GM23338 (cell line): Measurements from ENCODE around the gene WARS2. TPM values are rescaled to one million over a fixed set of nuclear protein-coding genes. Genes with fewer than 3 reads are reported as not detected.

Experiments used
- ATAC-seq: fragments of 200-7000 bp; cut with Tn5 transposase; 3 replicates; pipeline ENCODE4 v1.9.1; 2020
- DNase-seq: peaks from one replicate; pipeline ENCODE4 v3.0.0-alpha.2; 2015; ENCODE audit warnings: low spot score
- H2AFZ ChIP-seq: fragments of 200-600 bp; sonication (generic); 2 replicates; pipeline ENCODE4 v1.8.0; 2016; ENCODE audit warnings: antibody characterized with exemption, mild to moderate bottlenecking, moderate library complexity
- H3F3A ChIP-seq: fragments of 200-600 bp; sonication (generic); replicated peaks from 2 replicates; pipeline ENCODE4 v1.8.0; 2017; ENCODE audit warnings: antibody characterized with exemption, mixed run types, low read depth
- H3K27ac ChIP-seq: fragments of 200-600 bp; sonication (generic); 2 replicates; pipeline ENCODE4 v1.6.1; 2016; ENCODE audit warnings: low read depth
- H3K27me3 ChIP-seq: fragments of 200-600 bp; sonication (generic); 2 replicates; pipeline ENCODE4 v1.8.0; 2016; ENCODE audit warnings: mild to moderate bottlenecking, mixed run types, moderate library complexity; ENCODE audit not compliant: insufficient read depth
- H3K36me3 ChIP-seq: fragments of 200-600 bp; sonication (generic); 2 replicates; pipeline ENCODE4 v1.8.0; 2016; ENCODE audit warnings: mild to moderate bottlenecking; ENCODE audit not compliant: insufficient read depth
- H3K4me1 ChIP-seq: fragments of 200-600 bp; sonication (generic); 2 replicates; pipeline ENCODE4 v1.8.0; 2016; ENCODE audit warnings: mild to moderate bottlenecking, moderate library complexity; ENCODE audit not compliant: insufficient read depth
- H3K4me2 ChIP-seq: fragments of 200-600 bp; sonication (generic); 2 replicates; pipeline ENCODE4 v1.7.1; 2017; ENCODE audit warnings: mixed run types
- H3K4me3 ChIP-seq: fragments of 200-600 bp; sonication (generic); 2 replicates; pipeline ENCODE4 v1.6.1; 2016; ENCODE audit warnings: mixed run types
- H3K79me2 ChIP-seq: fragments of 200-600 bp; sonication (generic); replicated peaks from 2 replicates; pipeline ENCODE4 v1.8.0; 2017; ENCODE audit warnings: mild to moderate bottlenecking; ENCODE audit not compliant: insufficient read depth
- H3K9me2 ChIP-seq: fragments of 200-600 bp; sonication (generic); 2 replicates; pipeline ENCODE4 v1.8.0; 2017; ENCODE audit not compliant: insufficient read depth
- H4K20me1 ChIP-seq: fragments of 200-600 bp; sonication (generic); replicated peaks from 2 replicates; pipeline ENCODE4 v1.8.0; 2017; ENCODE audit warnings: mild to moderate bottlenecking; ENCODE audit not compliant: insufficient read depth
- H3K27ac Mint-ChIP-seq: 2 replicates; pipeline ENCODE4 v1.8.0; 2020; ENCODE audit warnings: inconsistent platforms, mild to moderate bottlenecking, moderate library complexity, mixed read lengths
- H3K27me3 Mint-ChIP-seq: 3 replicates; pipeline ENCODE4 v1.8.0; 2022; ENCODE audit warnings: low read depth, mild to moderate bottlenecking, moderate library complexity, mixed read lengths, inconsistent platforms; ENCODE audit not compliant: insufficient read depth, poor library complexity
- H3K36me3 Mint-ChIP-seq: 3 replicates; pipeline ENCODE4 v1.8.0; 2021; ENCODE audit warnings: low read depth, mild to moderate bottlenecking, inconsistent platforms, moderate library complexity, mixed read lengths
- H3K4me1 Mint-ChIP-seq: 3 replicates; pipeline ENCODE4 v1.8.0; 2020; ENCODE audit warnings: mild to moderate bottlenecking, inconsistent platforms, mixed read lengths
- H3K4me3 Mint-ChIP-seq: 3 replicates; pipeline ENCODE4 v1.8.0; 2021; ENCODE audit warnings: moderate library complexity, mild to moderate bottlenecking, inconsistent platforms, mixed read lengths
- H3K9me3 Mint-ChIP-seq: 3 replicates; pipeline ENCODE4 v1.8.0; 2020; ENCODE audit warnings: moderate library complexity, mild to moderate bottlenecking, inconsistent platforms, mixed read lengths
- CREB1 ChIP-seq: fragments of 250-450 bp; sonication (Bioruptor Pico); IDR thresholded peaks from 2 replicates; pipeline ENCODE4 v1.5.0; 2020; ENCODE audit warnings: low read depth, mild to moderate bottlenecking, moderate library complexity
- EZH2 ChIP-seq: fragments of 200-600 bp; sonication (generic); IDR thresholded peaks from one replicate; pipeline ENCODE4 v1.8.0; 2017; ENCODE audit warnings: antibody characterized with exemption, mild to moderate bottlenecking, low read depth; ENCODE audit not compliant: unreplicated experiment
- EZH2phosphoT487 ChIP-seq: fragments of 200-600 bp; sonication (generic); IDR thresholded peaks from one replicate; pipeline ENCODE4 v1.8.1; 2018; ENCODE audit warnings: antibody characterized with exemption; ENCODE audit not compliant: unreplicated experiment
- JUNB ChIP-seq: IDR thresholded peaks from one replicate; pipeline ENCODE4 v1.6.1; 2016; ENCODE audit warnings: antibody characterized with exemption; ENCODE audit not compliant: unreplicated experiment
- NANOG ChIP-seq: IDR thresholded peaks from 2 replicates; pipeline ENCODE4 v1.6.1; 2016; ENCODE audit warnings: antibody characterized with exemption, borderline replicate concordance
- POLR2AphosphoS5 ChIP-seq: IDR thresholded peaks from 2 replicates; pipeline ENCODE4 v1.6.1; 2016; ENCODE audit warnings: antibody characterized with exemption, low read depth
- STAT1 ChIP-seq: IDR thresholded peaks from one replicate; pipeline ENCODE4 v1.6.1; 2016; ENCODE audit warnings: antibody characterized with exemption; ENCODE audit not compliant: unreplicated experiment
- ZNF114 ChIP-seq: fragments of 250-450 bp; sonication (Bioruptor Pico); IDR thresholded peaks from 2 replicates; pipeline ENCODE4 v1.5.0; 2020; ENCODE audit warnings: mild to moderate bottlenecking, moderate library complexity
- ZNF331 ChIP-seq: fragments of 250-450 bp; sonication (Bioruptor Pico); IDR thresholded peaks from 2 replicates; pipeline ENCODE4 v1.5.0; 2020; ENCODE audit warnings: low read depth, mild to moderate bottlenecking, moderate library complexity
- polyA plus RNA-seq: library from polyadenylated mRNA; unstranded; fragments of >200 nt; fragmentation: Nextera tagmentation; extraction: Ambion mirVana; gene quantifications from 2 replicates; pipeline ENCODE4 v1.2.1, GENCODE V29; 2016
- total RNA-seq: library from RNA; depleted of rRNA; stranded (reverse); fragments of >200 nt; shearing (Covaris generic); gene quantifications from 2 replicates; pipeline ENCODE4 v1.2.3, GENCODE V29; 2014
- TF ChIP-seq, protein P1 (sequence below): IDR thresholded peaks from one replicate; pipeline ENCODE4 v1.6.1; 2018; ENCODE audit warnings: antibody characterized with exemption; ENCODE audit not compliant: unreplicated experiment
- TF ChIP-seq, protein P2 (sequence below): IDR thresholded peaks from 2 replicates; pipeline ENCODE4 v1.6.1; 2016; ENCODE audit warnings: antibody characterized with exemption
- TF ChIP-seq, protein P3 (sequence below), 2 experiments: fragments of 200-600 bp in 1 of 2; sonication (generic) in 1 of 2; conservative IDR thresholded peaks; 2 replicates each; pipeline versions ENCODE4 v1.5.1 to v1.6.1; 2016 to 2017; ENCODE audit warnings: antibody characterized with exemption in 2 of 2, low read depth in 2 of 2, mild to moderate bottlenecking in 2 of 2, moderate library complexity in 1 of 2

Gene WARS2
- total and polyA plus RNA-seq, 2 experiments from 2014 or later = 6.4 to 12.6 TPM

DNA sequence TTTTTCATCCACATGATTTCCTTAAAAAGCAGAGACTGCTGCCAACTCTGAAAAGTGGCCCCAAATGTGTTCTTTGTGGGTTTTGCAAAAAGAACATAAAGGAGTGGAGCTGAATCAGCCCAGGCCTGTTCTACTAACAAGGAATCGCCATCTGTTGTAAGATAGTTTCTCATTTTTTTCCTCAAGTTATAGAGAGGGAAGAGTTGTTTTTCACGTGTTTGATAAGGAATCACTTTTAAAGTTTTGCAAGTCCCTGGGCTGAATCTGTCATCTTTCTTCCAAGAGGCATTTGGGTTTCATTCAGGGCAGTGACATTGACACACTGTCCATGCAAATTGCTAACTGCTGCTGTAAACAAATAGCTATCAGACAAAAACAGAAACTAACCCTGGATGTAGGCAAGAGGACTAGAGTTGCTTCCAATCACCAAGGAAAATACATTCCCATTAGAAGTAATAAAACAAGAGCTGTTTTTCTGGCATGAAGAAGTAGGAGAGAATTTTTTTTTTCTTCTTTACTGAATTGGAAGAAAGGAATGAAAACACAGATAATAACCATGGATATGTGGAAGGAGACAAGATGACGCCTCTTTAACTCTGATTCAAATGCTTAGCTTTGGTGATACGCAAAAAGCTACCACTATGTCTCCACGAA, 93.5 kb downstream of the WARS2 start (continued):
- TF ChIP-seq, protein P1, sequence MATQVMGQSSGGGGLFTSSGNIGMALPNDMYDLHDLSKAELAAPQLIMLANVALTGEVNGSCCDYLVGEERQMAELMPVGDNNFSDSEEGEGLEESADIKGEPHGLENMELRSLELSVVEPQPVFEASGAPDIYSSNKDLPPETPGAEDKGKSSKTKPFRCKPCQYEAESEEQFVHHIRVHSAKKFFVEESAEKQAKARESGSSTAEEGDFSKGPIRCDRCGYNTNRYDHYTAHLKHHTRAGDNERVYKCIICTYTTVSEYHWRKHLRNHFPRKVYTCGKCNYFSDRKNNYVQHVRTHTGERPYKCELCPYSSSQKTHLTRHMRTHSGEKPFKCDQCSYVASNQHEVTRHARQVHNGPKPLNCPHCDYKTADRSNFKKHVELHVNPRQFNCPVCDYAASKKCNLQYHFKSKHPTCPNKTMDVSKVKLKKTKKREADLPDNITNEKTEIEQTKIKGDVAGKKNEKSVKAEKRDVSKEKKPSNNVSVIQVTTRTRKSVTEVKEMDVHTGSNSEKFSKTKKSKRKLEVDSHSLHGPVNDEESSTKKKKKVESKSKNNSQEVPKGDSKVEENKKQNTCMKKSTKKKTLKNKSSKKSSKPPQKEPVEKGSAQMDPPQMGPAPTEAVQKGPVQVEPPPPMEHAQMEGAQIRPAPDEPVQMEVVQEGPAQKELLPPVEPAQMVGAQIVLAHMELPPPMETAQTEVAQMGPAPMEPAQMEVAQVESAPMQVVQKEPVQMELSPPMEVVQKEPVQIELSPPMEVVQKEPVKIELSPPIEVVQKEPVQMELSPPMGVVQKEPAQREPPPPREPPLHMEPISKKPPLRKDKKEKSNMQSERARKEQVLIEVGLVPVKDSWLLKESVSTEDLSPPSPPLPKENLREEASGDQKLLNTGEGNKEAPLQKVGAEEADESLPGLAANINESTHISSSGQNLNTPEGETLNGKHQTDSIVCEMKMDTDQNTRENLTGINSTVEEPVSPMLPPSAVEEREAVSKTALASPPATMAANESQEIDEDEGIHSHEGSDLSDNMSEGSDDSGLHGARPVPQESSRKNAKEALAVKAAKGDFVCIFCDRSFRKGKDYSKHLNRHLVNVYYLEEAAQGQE = no peak
- TF ChIP-seq NANOG = no peak

DNA sequence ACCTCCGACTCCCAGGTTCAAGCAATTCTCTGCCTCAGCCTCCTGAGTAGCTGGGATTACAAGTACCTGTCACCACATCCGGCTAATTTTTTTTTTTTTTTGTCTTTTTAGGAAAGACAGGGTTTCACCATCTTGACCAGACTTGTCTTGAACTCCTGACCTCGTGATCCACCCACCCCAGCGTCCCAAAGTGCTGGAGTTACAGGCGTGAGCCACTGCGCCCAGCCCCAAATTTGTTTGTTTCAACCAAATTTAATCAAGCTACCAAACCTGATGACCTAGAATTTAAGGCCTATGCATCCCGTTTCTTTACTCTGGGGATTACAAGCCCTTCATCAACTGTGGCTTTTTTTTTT, 94.0 kb downstream of the WARS2 start:
- Histone ChIP-seq H3K4me1 (peaks cover 13% of the 10 kb centered on the region), H3K36me3 (no peaks in the 10 kb centered on the region), H3K9me2 (no peaks in the 10 kb centered on the region), H3K79me2 (no peaks in the 10 kb centered on the region), H3K4me2 (no peak overlapping the region), H3K27ac (no peak overlapping the region), H3K27me3 (no peaks in the 10 kb centered on the region), H3K4me3 (no peak overlapping the region), H4K20me1 (no peaks in the 10 kb centered on the region), H3F3A (no peaks in the 10 kb centered on the region), H2AFZ (no peak overlapping the region)
- ATAC-seq (no peak), DNase-seq (no peak)
- peaks cover 27% of the 10 kb centered on the region for H3K4me1 Mint-ChIP-seq
- no peak overlapping the region for H3K4me3 Mint-ChIP-seq
- peaks cover 2% of the 10 kb centered on the region for H3K27me3 Mint-ChIP-seq
- H3K27ac Mint-ChIP-seq = no peak overlapping the region
- H3K9me3 Mint-ChIP-seq = no peaks in the 10 kb centered on the region
- 0 out of 3 replicates have a peak, but pooled peaks cover 3% of the 10 kb centered on the region for H3K36me3 Mint-ChIP-seq
- TF ChIP-seq STAT1 (no peak), POLR2AphosphoS5 (no peak), NANOG (no peak), EZH2phosphoT487 (no peak), ZNF114 (CRISPR knock-in tag) (no peak), ZNF331 (CRISPR knock-in tag) (no peak), EZH2 (no peak), CREB1 (no peak), JUNB (no peak)
- TF ChIP-seq, protein P1 = no peak
- TF ChIP-seq, protein P2, sequence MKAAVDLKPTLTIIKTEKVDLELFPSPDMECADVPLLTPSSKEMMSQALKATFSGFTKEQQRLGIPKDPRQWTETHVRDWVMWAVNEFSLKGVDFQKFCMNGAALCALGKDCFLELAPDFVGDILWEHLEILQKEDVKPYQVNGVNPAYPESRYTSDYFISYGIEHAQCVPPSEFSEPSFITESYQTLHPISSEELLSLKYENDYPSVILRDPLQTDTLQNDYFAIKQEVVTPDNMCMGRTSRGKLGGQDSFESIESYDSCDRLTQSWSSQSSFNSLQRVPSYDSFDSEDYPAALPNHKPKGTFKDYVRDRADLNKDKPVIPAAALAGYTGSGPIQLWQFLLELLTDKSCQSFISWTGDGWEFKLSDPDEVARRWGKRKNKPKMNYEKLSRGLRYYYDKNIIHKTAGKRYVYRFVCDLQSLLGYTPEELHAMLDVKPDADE = no peak
- TF ChIP-seq, protein P3, sequence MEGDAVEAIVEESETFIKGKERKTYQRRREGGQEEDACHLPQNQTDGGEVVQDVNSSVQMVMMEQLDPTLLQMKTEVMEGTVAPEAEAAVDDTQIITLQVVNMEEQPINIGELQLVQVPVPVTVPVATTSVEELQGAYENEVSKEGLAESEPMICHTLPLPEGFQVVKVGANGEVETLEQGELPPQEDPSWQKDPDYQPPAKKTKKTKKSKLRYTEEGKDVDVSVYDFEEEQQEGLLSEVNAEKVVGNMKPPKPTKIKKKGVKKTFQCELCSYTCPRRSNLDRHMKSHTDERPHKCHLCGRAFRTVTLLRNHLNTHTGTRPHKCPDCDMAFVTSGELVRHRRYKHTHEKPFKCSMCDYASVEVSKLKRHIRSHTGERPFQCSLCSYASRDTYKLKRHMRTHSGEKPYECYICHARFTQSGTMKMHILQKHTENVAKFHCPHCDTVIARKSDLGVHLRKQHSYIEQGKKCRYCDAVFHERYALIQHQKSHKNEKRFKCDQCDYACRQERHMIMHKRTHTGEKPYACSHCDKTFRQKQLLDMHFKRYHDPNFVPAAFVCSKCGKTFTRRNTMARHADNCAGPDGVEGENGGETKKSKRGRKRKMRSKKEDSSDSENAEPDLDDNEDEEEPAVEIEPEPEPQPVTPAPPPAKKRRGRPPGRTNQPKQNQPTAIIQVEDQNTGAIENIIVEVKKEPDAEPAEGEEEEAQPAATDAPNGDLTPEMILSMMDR (conservative IDR thresholded peaks at IDR 0.05; ENCODE audit: low read depth in 2 of 2) = no peak
